GM12878 (cell line): ENCODE results near the gene RRM2. TPM values are rescaled to one million over a fixed set of nuclear protein-coding genes. Genes with fewer than 3 reads are reported as not detected.

Experiments
- ATAC-seq: fragments of 200-7000 bp; cut with Tn5 transposase; 3 replicates; pipeline ENCODE4 v1.9.1; 2020; ENCODE audit warnings: mild to moderate bottlenecking, moderate library complexity
- BruUV-seq: library from RNA; stranded (reverse); fragments of 400-500 nt; replicated peaks from 2 replicates; lab custom pipeline; 2021; lab: Mats Ljungman, UMichigan
- CTCF ChIA-PET: fragments of 300-600 bp; sonication (Branson Sonifier 250); formaldehyde crosslinking; extraction: SDS; loops from one replicate; lab custom pipeline; 2021; ENCODE audit warnings: inconsistent platforms; lab: Yijun Ruan, JAX
- POLR2A ChIA-PET: fragments of 350-600 bp; formaldehyde crosslinking; extraction: SDS; loops from one replicate; lab custom pipeline; 2021; ENCODE audit warnings: inconsistent platforms; lab: Charles Lee
- RAD21 ChIA-PET: fragments of 300-600 bp; sonication (Branson Sonifier 250); formaldehyde crosslinking; loops from one replicate; lab custom pipeline; 2023; ENCODE audit warnings: antibody characterized with exemption; ENCODE audit not compliant: unreplicated experiment; lab: Charles Lee
- SMC1A ChIA-PET: fragments of 300-600 bp; sonication (Branson Sonifier 250); formaldehyde crosslinking; loops from one replicate; lab custom pipeline; 2023; ENCODE audit not compliant: unreplicated experiment, uncharacterized antibody; lab: Charles Lee
- DNase-seq: peaks from one replicate; pipeline ENCODE4 v3.0.0-alpha.2; 2011; ENCODE audit warnings: low read depth, low spot score
- FAIRE-seq: peaks from 3 replicates; lab custom pipeline; 2011; peaks lifted over from hg19 to GRCh38; lab: Jason Lieb, UNC
- H2AFZ ChIP-seq: 2 replicates; pipeline ENCODE4 v1.6.0; 2011; ENCODE audit warnings: low read depth, low read length, control low read depth; ENCODE audit not compliant: control insufficient read depth
- H3K27ac ChIP-seq: 2 replicates; pipeline ENCODE4 v1.5.1; 2011; ENCODE audit warnings: control low read depth; ENCODE audit not compliant: control insufficient read depth, insufficient read depth
- H3K27me3 ChIP-seq, 2 experiments: replicated peaks in 1 of 2; 2 replicates each; pipeline versions ENCODE4 v1.6.0 to v1.6.1; 2011; ENCODE audit warnings: low read length in 1 of 2; ENCODE audit not compliant: control insufficient read depth in 2 of 2, insufficient read depth in 2 of 2
- H3K36me3 ChIP-seq, 2 experiments: 2 replicates each; pipeline ENCODE4 v1.5.1; 2011; ENCODE audit warnings: low read length in 1 of 2; ENCODE audit not compliant: control insufficient read depth in 2 of 2, insufficient read depth in 2 of 2
- H3K4me1 ChIP-seq: 2 replicates; pipeline ENCODE4 v1.6.1; 2011; ENCODE audit warnings: mild to moderate bottlenecking, low read length, moderate library complexity, mixed read lengths; ENCODE audit not compliant: control insufficient read depth, insufficient read depth
- H3K4me2 ChIP-seq: 2 replicates; pipeline ENCODE4 v1.6.0; 2011; ENCODE audit warnings: control low read depth; ENCODE audit not compliant: control insufficient read depth, insufficient read depth
- H3K4me3 ChIP-seq: fragments of 200-600 bp; sonication (generic); 2 replicates; pipeline ENCODE4 v1.5.1; 2016
- H3K79me2 ChIP-seq: 2 replicates; pipeline ENCODE4 v1.6.0; 2011; ENCODE audit warnings: low read length; ENCODE audit not compliant: control insufficient read depth, insufficient read depth
- H3K9ac ChIP-seq: 2 replicates; pipeline ENCODE4 v1.8.0; 2011; ENCODE audit warnings: low read length, control low read depth, mixed read lengths; ENCODE audit not compliant: control insufficient read depth, insufficient read depth
- H3K9me3 ChIP-seq: replicated peaks from 3 replicates; pipeline ENCODE4 v1.5.1; 2011; ENCODE audit warnings: mild to moderate bottlenecking, low read length; ENCODE audit not compliant: control insufficient read depth, insufficient read depth
- H4K20me1 ChIP-seq: 2 replicates; pipeline ENCODE4 v1.6.0; 2011; ENCODE audit not compliant: control insufficient read depth, insufficient read depth
- ATF3 ChIP-seq: IDR thresholded peaks from 2 replicates; pipeline ENCODE4 v1.6.1; 2011; ENCODE audit warnings: low read depth, mild to moderate bottlenecking, low read length, moderate library complexity, borderline replicate concordance; ENCODE audit errors: extremely low read depth
- BCL11A ChIP-seq: IDR thresholded peaks from 2 replicates; pipeline ENCODE4 v1.6.1; 2011; ENCODE audit warnings: low read depth, low read length
- EED ChIP-seq: sonication (generic); IDR thresholded peaks from 2 replicates; pipeline ENCODE4 v1.6.1; 2016; ENCODE audit warnings: antibody characterized with exemption, low read depth
- IRF4 ChIP-seq: IDR thresholded peaks from 2 replicates; pipeline ENCODE4 v1.6.1; 2011; ENCODE audit warnings: low read depth, low read length
- JUND ChIP-seq: IDR thresholded peaks from 2 replicates; pipeline ENCODE4 v1.6.1; 2012; ENCODE audit warnings: low read depth, mild to moderate bottlenecking, low read length, improper control_type of control experiment, moderate library complexity
- MAX ChIP-seq: IDR thresholded peaks from 2 replicates; pipeline ENCODE4 v1.6.1; 2012; ENCODE audit warnings: low read depth, low read length, improper control_type of control experiment
- MEF2B ChIP-seq: fragments of 450-650 bp; IDR thresholded peaks from 2 replicates; pipeline ENCODE4 v1.6.1; 2018; ENCODE audit warnings: mild to moderate bottlenecking, moderate library complexity; ENCODE audit not compliant: partially characterized antibody, poor library complexity, severe bottlenecking
- MLLT1 ChIP-seq: fragments of 450-650 bp; IDR thresholded peaks from 2 replicates; pipeline ENCODE4 v1.6.1; 2016; ENCODE audit warnings: mild to moderate bottlenecking
- MTA3 ChIP-seq: IDR thresholded peaks from 2 replicates; pipeline ENCODE4 v1.6.1; 2012; ENCODE audit warnings: low read length, inconsistent platforms, borderline replicate concordance
- PML ChIP-seq: IDR thresholded peaks from 2 replicates; pipeline ENCODE4 v1.6.1; 2012; ENCODE audit warnings: low read length, inconsistent platforms
- POLR2AphosphoS2 ChIP-seq: IDR thresholded peaks from 2 replicates; pipeline ENCODE4 v1.6.1; 2011; ENCODE audit warnings: low read depth, mild to moderate bottlenecking, low read length, improper control_type of control experiment, moderate library complexity
- RELA ChIP-seq: fragments of 450-650 bp; IDR thresholded peaks from 2 replicates; pipeline ENCODE4 v1.8.0; 2014; ENCODE audit warnings: borderline replicate concordance; ENCODE audit not compliant: partially characterized antibody
- SMAD1 ChIP-seq: fragments of 450-650 bp; IDR thresholded peaks from 2 replicates; pipeline ENCODE4 v1.6.1; 2018; ENCODE audit warnings: mild to moderate bottlenecking, low read depth; ENCODE audit not compliant: partially characterized antibody
- TAF1 ChIP-seq: IDR thresholded peaks from 2 replicates; pipeline ENCODE4 v1.6.1; 2011; ENCODE audit warnings: mild to moderate bottlenecking, low read depth, low read length, borderline replicate concordance
- TBL1XR1 ChIP-seq: IDR thresholded peaks from 2 replicates; pipeline ENCODE4 v1.6.1; 2012; ENCODE audit warnings: low read depth, low read length, improper control_type of control experiment
- ZBED1 ChIP-seq: IDR thresholded peaks from 2 replicates; pipeline ENCODE4 v1.6.1; 2016; ENCODE audit warnings: borderline replicate concordance
- WGBS: methylation state at CpG from one replicate; pipeline ENCODE4 v1.1.6; 2016; ENCODE audit warnings: low lambda C conversion rate; ENCODE audit not compliant: insufficient replicate concordance, insufficient coverage; ENCODE audit errors: missing lambda C conversion rate; 5-methylcytosine and 5-hydroxymethylcytosine counted together
- in situ Hi-C: fragments of 300-500 bp; cut with MboI; formaldehyde crosslinking; loops from 9 replicates; pipeline ENCODE4 v1.14.3; 2018; ENCODE audit warnings: mixed read lengths
- intact Hi-C: fragments of 100-400 bp; cut with micrococcal nuclease; formaldehyde crosslinking; loops from one replicate; pipeline ENCODE4 v1.14.2; 2022; ENCODE audit not compliant: unreplicated experiment
- polyA plus RNA-seq, 11 experiments: library from polyadenylated mRNA; depleted of rRNA in 4 of 11; unstranded in 6 of 11; stranded (reverse) in 5 of 11; fragments of >200 nt; fragmentation: Nextera tagmentation in 4 of 11; fragmentation: Illumina TruSeq in 1 of 11; extraction: Ambion mirVana in 4 of 11; extraction: Trizol in 1 of 11; gene quantifications; 1 replicate in 1 of 11; 2 replicates in 10 of 11; pipeline versions ENCODE4 v1.2.1 to v1.2.3, GENCODE V29; 2011 to 2016; ENCODE audit warnings: inconsistent platforms in 2 of 11, missing spikeins in 2 of 11, low read depth in 1 of 11
- total RNA-seq, 4 experiments: library from RNA; depleted of rRNA in 3 of 4; stranded (reverse); fragments of >200 nt in 3 of 4; fragmentation: Illumina TruSeq in 1 of 4; extraction: Trizol in 1 of 4; gene quantifications; 2 replicates each; pipeline versions ENCODE4 v1.2.1 to v1.2.3, GENCODE V29; 2013 to 2021

Gene RRM2
- total and polyA plus RNA-seq, 10 of the 15 experiments (the other 5 are each of a cell fraction or from before 2014, with no cell fraction given) = 54.4 to 771 (median 159) TPM

- in situ Hi-C loops (no loop called here), intact Hi-C loops (no loop called here)
- ChIA-PET RAD21 (no interaction called here), SMC1A (interaction anchor here (4.4 kb wide), 1 partner anchor 243 kb away, joined by 13 read pairs; no protein-coding TSS in a partner anchor), POLR2A (no interaction called here), CTCF (interaction anchor here (2.6 kb wide), 1 partner anchor 243 kb away, joined by 16 read pairs; no protein-coding TSS in a partner anchor)
- Histone ChIP-seq H3K27ac (no peak overlapping the region), H3K9me3 (no peaks in the 10 kb centered on the region), H3K4me2 (no peak overlapping the region), H3K36me3 (peaks cover 0 to 7% of the 10 kb centered on the region in 2 experiments; a peak in 2 of 4 replicates), H4K20me1 (no peaks in the 10 kb centered on the region), H3K9ac (no peak overlapping the region), H3K27me3 (no peaks in the 10 kb centered on the region), H3K4me1 (no peaks in the 10 kb centered on the region), H3K79me2 (no peaks in the 10 kb centered on the region), H2AFZ (no peak overlapping the region), H3K4me3 (no peak overlapping the region)
- no peak for ATAC-seq
- WGBS = 92% methylated on average over 26 of the region's 26 CpGs
- TF ChIP-seq IRF4 (no peak), PML (no peak), POLR2AphosphoS2 (no peak), ZBED1 (no peak), MTA3 (no peak), SMAD1 (no peak), TBL1XR1 (no peak), JUND (no peak), BCL11A (no peak), TAF1 (no peak), MLLT1 (no peak), EED (no peak), MEF2B (no peak), ATF3 (no peak), MAX (no peak), RELA (no peak)
- DNase-seq = no peak
- no TSS peak for BruUV-seq
- FAIRE-seq = no peak
Observed at GRCh38 chr2:10165861-10166675, 43.5 kb downstream of the RRM2 start.
